ENCODE data around the gene NOXO1.

NOXO1 gene

GRCh38 chr16:1993731-1994131, 12.5 kb upstream of the NOXO1 start:
- no peak for DNase-seq

DNA sequence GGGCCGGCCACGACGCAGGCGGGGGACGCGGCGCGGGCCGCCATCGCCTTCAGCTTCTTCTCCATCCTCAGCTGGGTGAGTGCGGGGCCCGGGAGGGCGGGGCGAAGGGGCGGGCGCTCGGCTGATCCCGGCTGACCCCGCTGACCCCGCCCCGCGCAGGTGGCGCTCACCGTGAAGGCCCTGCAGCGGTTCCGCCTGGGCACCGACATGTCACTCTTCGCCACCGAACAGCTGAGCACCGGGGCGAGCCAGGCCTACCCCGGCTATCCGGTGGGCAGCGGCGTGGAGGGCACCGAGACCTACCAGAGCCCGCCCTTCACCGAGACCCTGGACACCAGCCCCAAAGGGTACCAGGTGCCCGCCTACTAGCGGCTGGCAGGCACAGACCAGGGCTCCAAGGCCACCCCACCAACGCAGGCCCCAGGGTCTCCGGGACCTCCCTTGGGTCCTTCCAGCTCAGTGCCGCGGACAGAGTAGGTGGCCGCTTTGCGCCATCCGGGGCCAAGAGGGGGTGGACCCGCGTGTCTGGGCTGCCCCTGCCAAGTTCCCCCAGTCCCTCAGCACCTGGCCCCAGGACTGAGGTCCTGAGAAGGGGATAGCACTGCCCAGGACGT, 11.5 kb upstream of the NOXO1 start:
- no peak for DNase-seq

GRCh38 chr16:1991948-1992703, 10.9 kb upstream of the NOXO1 start:
- no peak for DNase-seq

DNA sequence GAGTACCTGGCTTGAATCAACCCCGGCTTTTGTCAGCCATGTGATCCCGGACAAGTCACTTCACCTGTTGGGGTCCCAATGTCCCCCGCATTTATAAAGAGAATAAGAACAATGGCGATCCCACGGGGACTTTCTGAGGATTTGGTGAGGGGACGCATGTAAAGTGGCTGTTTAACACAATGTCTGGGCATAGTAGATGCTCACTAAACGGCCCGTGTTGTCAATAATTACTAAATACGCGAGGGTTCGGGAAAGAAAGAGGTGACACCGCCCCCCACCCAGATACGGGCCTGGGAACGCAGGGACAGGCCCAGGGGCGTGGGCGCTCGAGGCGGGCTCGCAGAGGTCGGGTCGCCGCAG, 10.3 kb upstream of the NOXO1 start:
- DNase-seq: no peak

DNA sequence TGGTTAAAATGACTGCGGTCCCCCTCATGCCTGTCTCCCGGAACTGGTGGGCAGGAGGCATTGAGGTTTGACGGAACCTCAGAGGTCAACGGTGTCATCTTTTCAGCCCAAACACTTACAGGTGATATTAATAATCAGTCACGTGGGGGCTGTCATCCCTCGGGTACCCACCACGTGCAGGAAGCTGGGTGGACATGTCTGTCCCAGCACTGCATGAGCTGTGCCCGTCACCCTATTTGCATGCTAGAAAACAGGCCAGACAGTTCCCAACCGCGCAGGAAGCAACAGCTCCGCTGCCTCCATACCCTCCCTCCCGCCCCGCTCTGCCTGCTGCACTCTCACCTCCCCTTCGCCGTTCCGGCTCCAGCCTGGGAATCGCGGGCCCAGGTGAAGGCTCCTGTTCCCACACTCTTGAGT, 9.9 kb upstream of the NOXO1 start:
- no peak for DNase-seq

- DNase-seq: peak; percentile 20
Measured at GRCh38 chr16:1990351-1991134, 9.3 kb upstream of the NOXO1 start.

GRCh38 chr16:1990101-1990350, 8.8 kb upstream of the NOXO1 start:
- DNase-seq: no peak

DNA sequence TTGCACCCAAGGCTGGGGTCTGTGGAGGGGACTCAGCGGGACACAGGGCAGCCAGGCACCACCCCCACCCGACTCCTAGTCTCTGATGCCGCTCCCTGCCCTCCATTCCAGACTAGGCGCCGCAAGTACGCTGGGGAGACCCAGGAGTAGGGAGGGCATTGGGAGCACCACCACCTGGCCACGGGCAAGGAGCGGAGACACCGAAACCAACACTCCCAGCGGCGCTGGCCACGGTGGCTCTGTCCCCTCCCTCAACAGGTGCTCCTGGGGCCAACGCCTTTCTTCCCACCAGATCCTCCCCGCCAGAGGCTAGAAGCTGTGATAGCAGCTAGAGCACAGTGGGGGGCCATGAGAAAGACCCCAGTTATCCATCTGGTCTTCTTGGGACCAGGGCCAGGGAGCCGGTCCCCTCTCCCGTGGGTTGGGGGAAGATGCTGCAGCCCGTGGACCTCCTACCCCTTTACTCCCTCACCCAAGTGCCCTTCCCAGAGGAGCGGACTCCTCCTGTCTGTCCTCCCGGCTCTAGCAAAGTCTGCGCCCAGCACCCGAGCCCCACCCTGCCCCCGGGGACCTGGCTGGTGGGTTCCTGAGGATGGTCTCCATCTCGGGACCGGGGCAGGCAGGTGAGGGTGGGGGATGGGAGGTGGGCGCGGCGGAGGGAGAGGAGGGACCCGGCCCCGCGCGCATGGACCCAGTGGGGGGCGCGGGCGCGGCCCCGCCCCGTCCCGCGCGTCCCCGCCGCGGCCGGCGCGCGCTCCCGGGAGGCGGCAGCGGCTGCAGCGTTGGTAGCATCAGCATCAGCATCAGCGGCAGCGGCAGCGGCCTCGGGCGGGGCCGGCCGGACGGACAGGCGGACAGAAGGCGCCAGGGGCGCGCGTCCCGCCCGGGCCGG, 8.2 kb upstream of the NOXO1 start, which contains the start of gene SYNGR3:
Gene SYNGR3 (plus strand): TSS at position 762 of the 892 bp plus-strand sequence. CDS start 133 bp downstream, outside the sequence.
- DNase-seq: no peak

DNA sequence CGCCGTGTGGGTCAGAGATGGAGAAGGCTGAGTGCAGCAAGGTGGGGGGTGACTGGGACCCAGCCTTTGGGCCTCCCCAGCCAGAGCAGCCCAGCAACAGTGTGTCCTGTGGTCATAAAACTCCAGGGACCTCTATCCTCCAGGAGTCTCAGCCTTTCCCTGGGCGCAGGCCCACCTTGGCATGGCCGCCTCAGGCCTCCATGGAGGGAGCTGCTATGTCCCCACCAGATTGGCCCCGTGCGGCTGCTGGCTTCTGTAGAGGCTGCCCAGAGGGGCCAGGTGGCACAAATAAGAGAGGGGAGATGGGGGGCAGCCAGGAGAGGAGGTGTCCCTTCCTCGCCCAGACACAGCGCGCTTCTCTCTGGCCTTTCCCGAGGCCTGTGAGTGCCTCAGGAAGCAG, 5.9 kb upstream of the NOXO1 start:
- DNase-seq: no peak

DNA sequence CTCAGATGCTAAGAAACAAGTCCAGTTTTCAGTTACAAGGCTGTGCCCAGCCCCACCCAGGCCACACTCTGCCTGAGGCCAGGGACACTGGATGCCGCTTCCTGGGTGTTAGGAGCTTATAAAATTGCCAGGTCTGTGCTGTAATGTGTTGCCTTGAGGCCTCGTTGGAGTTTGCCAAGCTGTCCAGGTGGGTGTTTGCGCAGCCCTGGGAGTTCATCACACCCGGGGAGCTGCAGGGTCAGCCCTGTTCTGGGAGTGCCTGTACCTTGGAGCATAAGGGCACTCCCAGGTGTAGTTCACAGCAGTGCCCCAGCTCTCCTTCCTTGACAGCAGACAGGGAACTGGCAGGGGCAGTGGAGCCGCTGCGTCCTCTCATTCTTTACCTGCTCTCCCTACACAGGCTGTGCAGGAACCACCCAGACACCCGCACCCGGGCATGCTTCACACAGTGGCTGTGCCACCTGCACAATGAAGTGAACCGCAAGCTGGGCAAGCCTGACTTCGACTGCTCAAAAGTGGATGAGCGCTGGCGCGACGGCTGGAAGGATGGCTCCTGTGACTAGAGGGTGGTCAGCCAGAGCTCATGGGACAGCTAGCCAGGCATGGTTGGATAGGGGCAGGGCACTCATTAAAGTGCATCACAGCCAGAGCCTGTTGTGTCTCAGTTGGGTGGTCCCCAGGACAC, 4.3 kb upstream of the NOXO1 start:
- DNase-seq: no peak

DNA sequence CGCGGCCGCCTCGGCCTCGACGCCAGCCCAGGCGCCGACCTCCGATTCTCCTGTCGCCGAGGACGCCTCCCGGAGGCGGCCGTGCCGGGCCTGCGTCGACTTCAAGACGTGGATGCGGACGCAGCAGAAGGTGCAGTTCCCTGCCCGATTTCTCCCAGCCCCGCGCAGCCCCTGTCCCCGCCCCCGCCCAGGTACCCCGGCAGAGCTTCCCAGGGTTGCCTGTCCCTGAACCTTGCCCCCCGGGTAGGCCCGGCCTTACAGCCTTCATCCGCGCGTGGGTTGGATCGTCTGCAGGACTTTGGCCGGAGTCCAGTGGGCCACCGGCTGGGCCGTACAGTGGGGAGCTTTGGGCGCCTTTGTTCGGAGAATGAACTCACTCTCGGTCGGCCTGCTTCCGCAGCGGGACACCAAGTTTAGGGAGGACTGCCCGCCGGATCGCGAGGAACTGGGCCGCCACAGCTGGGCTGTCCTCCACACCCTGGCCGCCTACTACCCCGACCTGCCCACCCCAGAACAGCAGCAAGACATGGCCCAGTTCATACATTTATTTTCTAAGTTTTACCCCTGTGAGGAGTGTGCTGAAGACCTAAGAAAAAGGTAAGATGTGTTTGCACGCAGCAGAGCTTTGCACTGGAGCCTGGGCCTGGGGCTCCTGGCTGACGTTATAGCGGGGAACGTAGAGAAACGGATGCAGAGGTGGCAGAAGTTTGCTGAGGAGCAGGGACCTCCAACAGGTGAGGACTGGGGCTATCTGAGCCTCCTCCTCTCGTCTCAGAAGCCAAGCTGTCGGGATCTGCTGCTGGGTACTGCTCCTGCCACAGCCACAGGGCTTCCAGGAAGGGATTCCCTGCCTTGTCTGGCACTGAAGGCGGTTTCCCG, 3.3 kb upstream of the NOXO1 start:
- DNase-seq: no peak

DNA sequence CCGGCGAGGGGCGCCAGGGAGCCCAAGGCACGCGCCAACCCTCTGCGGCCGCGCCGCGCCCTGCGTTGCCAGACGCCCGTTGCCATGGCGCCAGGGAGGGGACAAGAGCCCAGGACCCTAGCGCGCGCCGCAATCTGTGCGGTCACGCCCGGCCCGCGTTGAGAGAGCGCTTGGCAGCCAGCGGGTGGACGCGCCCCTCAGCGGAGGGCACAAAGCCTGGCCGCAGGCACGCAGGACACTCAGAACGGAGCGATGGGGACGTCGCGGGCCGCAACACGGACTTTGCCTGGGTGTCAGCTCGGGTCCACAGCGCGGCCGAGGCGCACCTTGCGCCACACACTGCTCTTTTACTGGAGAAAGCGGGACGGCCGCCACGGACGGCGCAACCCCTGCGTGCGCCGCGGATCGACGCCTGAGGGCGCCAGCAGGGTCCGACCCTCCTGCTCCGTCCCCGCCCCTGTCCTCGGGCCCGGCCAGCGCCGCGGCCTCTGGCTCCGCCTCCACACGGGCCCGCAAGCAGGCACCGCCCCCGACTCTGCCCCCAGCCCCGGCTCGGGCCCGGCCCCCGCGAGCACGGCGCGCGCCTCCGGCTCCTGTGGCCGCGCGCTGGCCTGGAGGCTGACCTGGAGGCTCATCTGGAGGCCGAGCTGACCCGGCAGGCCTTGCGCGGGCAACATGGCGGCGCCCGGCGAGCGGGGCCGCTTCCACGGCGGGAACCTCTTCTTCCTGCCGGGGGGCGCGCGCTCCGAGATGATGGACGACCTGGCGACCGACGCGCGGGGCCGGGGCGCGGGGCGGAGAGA, 2.5 kb upstream of the NOXO1 start, which contains the start of gene GFER:
Gene GFER (plus strand): TSS at position 650 of the 803 bp plus-strand sequence. CDS start 26 bp downstream, at position 676.
- peak; percentile 67 for DNase-seq

GRCh38 chr16:1982991-1983543, 1.8 kb upstream of the NOXO1 start:
- no peak for DNase-seq

- DNase-seq: no peak
Measured at GRCh38 chr16:1982013-1982433, 754 bp upstream of the NOXO1 start.

DNA sequence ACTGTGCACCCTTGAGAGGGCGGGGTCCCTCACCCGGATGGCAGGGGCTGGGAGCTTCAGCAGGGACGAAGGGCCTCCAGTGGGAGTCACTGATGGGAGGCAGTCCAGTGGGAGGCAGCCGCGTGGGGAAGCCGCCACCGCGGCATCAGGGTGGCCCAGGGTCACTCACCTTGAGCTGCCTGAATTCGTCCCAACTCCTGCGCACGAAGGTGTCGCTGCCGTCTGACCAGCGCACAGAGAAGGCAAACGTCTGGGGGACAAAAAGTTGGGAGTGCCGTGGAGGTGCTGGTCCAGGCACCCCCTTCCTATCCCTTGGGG, 540 bp downstream of the NOXO1 start:
- no peak for DNase-seq

- DNase-seq: no peak
Measured at GRCh38 chr16:1980030-1980769, 1.1 kb downstream of the NOXO1 start.

DNA sequence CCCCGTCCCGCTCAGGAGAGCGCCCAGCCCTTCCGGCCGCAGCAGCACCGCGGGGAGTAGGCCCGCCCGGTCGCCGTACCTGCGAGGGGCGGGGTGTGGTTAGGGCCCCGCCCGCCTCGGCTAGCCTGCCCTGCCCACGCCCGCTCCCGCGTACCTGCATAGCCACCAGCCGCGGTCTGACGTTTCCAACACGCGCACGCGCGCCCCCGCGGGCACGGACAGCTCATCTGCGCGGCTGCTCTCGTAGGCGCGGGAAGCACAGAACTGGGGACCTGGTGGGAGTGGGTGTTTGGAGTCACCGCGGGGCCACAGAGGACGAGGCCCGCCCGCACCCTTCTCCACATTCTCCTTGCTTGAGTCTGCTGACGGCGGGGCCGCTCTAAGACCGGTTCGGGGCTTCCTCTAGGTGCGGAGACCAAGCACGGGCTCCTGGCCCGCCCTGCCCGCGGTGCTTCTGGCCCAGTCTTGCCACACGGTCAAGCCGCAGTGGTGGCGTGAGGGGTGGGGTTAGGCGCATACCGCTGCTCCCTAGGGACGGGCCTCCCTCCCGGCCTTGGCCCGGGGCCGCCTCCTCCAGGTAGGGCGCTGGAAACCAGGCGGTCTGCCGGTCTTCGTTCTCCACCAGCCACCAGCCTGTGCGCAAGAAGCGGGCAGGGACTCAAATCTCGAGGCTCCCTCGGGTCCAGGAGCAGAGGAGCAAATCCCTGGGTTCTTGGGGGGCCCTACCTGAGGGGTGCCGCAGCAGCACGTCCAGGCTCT, 1.8 kb downstream of the NOXO1 start:
- no peak for DNase-seq

- DNase-seq: no peak
Measured at GRCh38 chr16:1978476-1979120, 2.7 kb downstream of the NOXO1 start.
